GM23338 (cell line): ENCODE data around the gene FRMD4A. TPM values are rescaled to one million over a fixed set of nuclear protein-coding genes. Genes with fewer than 3 reads are reported as not detected.

Experiments
- ATAC-seq: fragments of 200-7000 bp; cut with Tn5 transposase; 3 replicates; pipeline ENCODE4 v1.9.1; 2020
- DNase-seq: peaks from one replicate; pipeline ENCODE4 v3.0.0-alpha.2; 2015; ENCODE audit warnings: low spot score
- H2AFZ ChIP-seq: fragments of 200-600 bp; sonication (generic); 2 replicates; pipeline ENCODE4 v1.8.0; 2016; ENCODE audit warnings: antibody characterized with exemption, mild to moderate bottlenecking, moderate library complexity
- H3F3A ChIP-seq: fragments of 200-600 bp; sonication (generic); replicated peaks from 2 replicates; pipeline ENCODE4 v1.8.0; 2017; ENCODE audit warnings: antibody characterized with exemption, mixed run types, low read depth
- H3K27ac ChIP-seq: fragments of 200-600 bp; sonication (generic); 2 replicates; pipeline ENCODE4 v1.6.1; 2016; ENCODE audit warnings: low read depth
- H3K27me3 ChIP-seq: fragments of 200-600 bp; sonication (generic); 2 replicates; pipeline ENCODE4 v1.8.0; 2016; ENCODE audit warnings: mild to moderate bottlenecking, mixed run types, moderate library complexity; ENCODE audit not compliant: insufficient read depth
- H3K36me3 ChIP-seq: fragments of 200-600 bp; sonication (generic); 2 replicates; pipeline ENCODE4 v1.8.0; 2016; ENCODE audit warnings: mild to moderate bottlenecking; ENCODE audit not compliant: insufficient read depth
- H3K4me1 ChIP-seq: fragments of 200-600 bp; sonication (generic); 2 replicates; pipeline ENCODE4 v1.8.0; 2016; ENCODE audit warnings: mild to moderate bottlenecking, moderate library complexity; ENCODE audit not compliant: insufficient read depth
- H3K4me2 ChIP-seq: fragments of 200-600 bp; sonication (generic); 2 replicates; pipeline ENCODE4 v1.7.1; 2017; ENCODE audit warnings: mixed run types
- H3K4me3 ChIP-seq: fragments of 200-600 bp; sonication (generic); 2 replicates; pipeline ENCODE4 v1.6.1; 2016; ENCODE audit warnings: mixed run types
- H3K79me2 ChIP-seq: fragments of 200-600 bp; sonication (generic); replicated peaks from 2 replicates; pipeline ENCODE4 v1.8.0; 2017; ENCODE audit warnings: mild to moderate bottlenecking; ENCODE audit not compliant: insufficient read depth
- H3K9me2 ChIP-seq: fragments of 200-600 bp; sonication (generic); 2 replicates; pipeline ENCODE4 v1.8.0; 2017; ENCODE audit not compliant: insufficient read depth
- H4K20me1 ChIP-seq: fragments of 200-600 bp; sonication (generic); replicated peaks from 2 replicates; pipeline ENCODE4 v1.8.0; 2017; ENCODE audit warnings: mild to moderate bottlenecking; ENCODE audit not compliant: insufficient read depth
- H3K27ac Mint-ChIP-seq: 2 replicates; pipeline ENCODE4 v1.8.0; 2020; ENCODE audit warnings: inconsistent platforms, mild to moderate bottlenecking, moderate library complexity, mixed read lengths
- H3K27me3 Mint-ChIP-seq: 3 replicates; pipeline ENCODE4 v1.8.0; 2022; ENCODE audit warnings: low read depth, mild to moderate bottlenecking, moderate library complexity, mixed read lengths, inconsistent platforms; ENCODE audit not compliant: insufficient read depth, poor library complexity
- H3K36me3 Mint-ChIP-seq: 3 replicates; pipeline ENCODE4 v1.8.0; 2021; ENCODE audit warnings: low read depth, mild to moderate bottlenecking, inconsistent platforms, moderate library complexity, mixed read lengths
- H3K4me1 Mint-ChIP-seq: 3 replicates; pipeline ENCODE4 v1.8.0; 2020; ENCODE audit warnings: mild to moderate bottlenecking, inconsistent platforms, mixed read lengths
- H3K4me3 Mint-ChIP-seq: 3 replicates; pipeline ENCODE4 v1.8.0; 2021; ENCODE audit warnings: moderate library complexity, mild to moderate bottlenecking, inconsistent platforms, mixed read lengths
- H3K9me3 Mint-ChIP-seq: 3 replicates; pipeline ENCODE4 v1.8.0; 2020; ENCODE audit warnings: moderate library complexity, mild to moderate bottlenecking, inconsistent platforms, mixed read lengths
- CREB1 ChIP-seq: fragments of 250-450 bp; sonication (Bioruptor Pico); IDR thresholded peaks from 2 replicates; pipeline ENCODE4 v1.5.0; 2020; ENCODE audit warnings: low read depth, mild to moderate bottlenecking, moderate library complexity
- CTCF ChIP-seq, 2 experiments: fragments of 200-600 bp in 1 of 2; sonication (generic) in 1 of 2; conservative IDR thresholded peaks; 2 replicates each; pipeline versions ENCODE4 v1.5.1 to v1.6.1; 2016 to 2017; ENCODE audit warnings: antibody characterized with exemption in 2 of 2, low read depth in 2 of 2, mild to moderate bottlenecking in 2 of 2, moderate library complexity in 1 of 2
- EZH2 ChIP-seq: fragments of 200-600 bp; sonication (generic); IDR thresholded peaks from one replicate; pipeline ENCODE4 v1.8.0; 2017; ENCODE audit warnings: antibody characterized with exemption, mild to moderate bottlenecking, low read depth; ENCODE audit not compliant: unreplicated experiment
- EZH2phosphoT487 ChIP-seq: fragments of 200-600 bp; sonication (generic); IDR thresholded peaks from one replicate; pipeline ENCODE4 v1.8.1; 2018; ENCODE audit warnings: antibody characterized with exemption; ENCODE audit not compliant: unreplicated experiment
- JUNB ChIP-seq: IDR thresholded peaks from one replicate; pipeline ENCODE4 v1.6.1; 2016; ENCODE audit warnings: antibody characterized with exemption; ENCODE audit not compliant: unreplicated experiment
- POLR2AphosphoS5 ChIP-seq: IDR thresholded peaks from 2 replicates; pipeline ENCODE4 v1.6.1; 2016; ENCODE audit warnings: antibody characterized with exemption, low read depth
- REST ChIP-seq: IDR thresholded peaks from one replicate; pipeline ENCODE4 v1.6.1; 2018; ENCODE audit warnings: antibody characterized with exemption; ENCODE audit not compliant: unreplicated experiment
- STAT1 ChIP-seq: IDR thresholded peaks from one replicate; pipeline ENCODE4 v1.6.1; 2016; ENCODE audit warnings: antibody characterized with exemption; ENCODE audit not compliant: unreplicated experiment
- ZNF114 ChIP-seq: fragments of 250-450 bp; sonication (Bioruptor Pico); IDR thresholded peaks from 2 replicates; pipeline ENCODE4 v1.5.0; 2020; ENCODE audit warnings: mild to moderate bottlenecking, moderate library complexity
- ZNF331 ChIP-seq: fragments of 250-450 bp; sonication (Bioruptor Pico); IDR thresholded peaks from 2 replicates; pipeline ENCODE4 v1.5.0; 2020; ENCODE audit warnings: low read depth, mild to moderate bottlenecking, moderate library complexity
- polyA plus RNA-seq: library from polyadenylated mRNA; unstranded; fragments of >200 nt; fragmentation: Nextera tagmentation; extraction: Ambion mirVana; gene quantifications from 2 replicates; pipeline ENCODE4 v1.2.1, GENCODE V29; 2016
- total RNA-seq: library from RNA; depleted of rRNA; stranded (reverse); fragments of >200 nt; shearing (Covaris generic); gene quantifications from 2 replicates; pipeline ENCODE4 v1.2.3, GENCODE V29; 2014

Gene FRMD4A
- total and polyA plus RNA-seq, 2 experiments from 2014 or later = 14.0 to 20.1 TPM

- Histone ChIP-seq H3K79me2 (no peaks in the 10 kb centered on the region), H3K4me3 (no peak overlapping the region), H3K36me3 (no peaks in the 10 kb centered on the region), H3K4me1 (peaks cover 7% of the 10 kb centered on the region), H3K9me2 (no peaks in the 10 kb centered on the region), H2AFZ (no peak overlapping the region), H4K20me1 (no peaks in the 10 kb centered on the region), H3K4me2 (no peak overlapping the region), H3K27me3 (no peaks in the 10 kb centered on the region), H3F3A (no peaks in the 10 kb centered on the region), H3K27ac (no peak overlapping the region)
- TF ChIP-seq CREB1 (CRISPR knock-in tag) (no peak), ZNF114 (CRISPR knock-in tag) (no peak), CTCF (conservative IDR thresholded peaks at IDR 0.05; ENCODE audit: low read depth in 2 of 2) (no peak), JUNB (no peak), EZH2phosphoT487 (no peak)
- H3K27me3 Mint-ChIP-seq = no peaks in the 10 kb centered on the region
- H3K4me3 Mint-ChIP-seq = no peak overlapping the region
- H3K27ac Mint-ChIP-seq = no peak overlapping the region
- no peaks in the 10 kb centered on the region for H3K9me3 Mint-ChIP-seq
- DNase-seq = no peak
- no peak for ATAC-seq
- H3K4me1 Mint-ChIP-seq = peaks cover 2% of the 10 kb centered on the region; the same call in 2 of the 3 replicates
- H3K36me3 Mint-ChIP-seq = no peaks in the 10 kb centered on the region
Observed at GRCh38 chr10:14039968-14040668, 290.6 kb downstream of the FRMD4A start.

DNA sequence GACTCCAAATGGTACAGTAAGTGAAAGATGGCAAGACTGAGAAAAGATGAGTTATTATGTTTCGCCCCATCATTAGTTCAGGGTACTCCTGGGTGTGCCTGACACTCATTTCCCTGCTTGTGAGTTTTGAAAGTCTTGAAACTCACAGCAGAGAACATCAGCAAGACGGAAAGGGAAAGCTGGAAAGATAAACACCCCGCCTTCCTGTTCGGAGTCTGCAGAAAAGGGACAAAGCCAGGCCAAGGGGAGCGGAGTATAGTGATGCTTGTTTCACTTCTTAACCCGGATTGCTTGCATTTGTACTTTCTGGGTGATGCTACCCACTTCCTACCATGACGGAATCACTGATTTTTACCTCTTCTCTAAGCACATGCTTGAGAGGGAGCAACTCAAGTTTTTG is 294.5 kb downstream of the FRMD4A start:
- H3K4me3 Mint-ChIP-seq = no peak overlapping the region
- peaks cover 6% of the 10 kb centered on the region; the same call in 2 of the 3 replicates for H3K4me1 Mint-ChIP-seq
- no peaks in the 10 kb centered on the region for H4K20me1 ChIP-seq
- no peaks in the 10 kb centered on the region for H3K79me2 ChIP-seq
- H3K36me3 ChIP-seq = no peaks in the 10 kb centered on the region
- H3F3A ChIP-seq = no peaks in the 10 kb centered on the region
- H3K36me3 Mint-ChIP-seq = no peaks in the 10 kb centered on the region
- H3K9me3 Mint-ChIP-seq = peaks cover 4% of the 10 kb centered on the region; the same call in 1 of the 3 replicates
- H3K9me2 ChIP-seq = no peaks in the 10 kb centered on the region
- H3K4me2 ChIP-seq = no peak overlapping the region
- peaks cover 3% of the 10 kb centered on the region for H3K27me3 Mint-ChIP-seq
- no peak overlapping the region for H3K27ac Mint-ChIP-seq
- no peak overlapping the region for H2AFZ ChIP-seq
- no peak for DNase-seq
- no peaks in the 10 kb centered on the region for H3K27me3 ChIP-seq
- no peak overlapping the region for H3K27ac ChIP-seq
- H3K4me3 ChIP-seq = no peak overlapping the region
- H3K4me1 ChIP-seq = peaks cover 7% of the 10 kb centered on the region; the same call in 1 of the 2 replicates
- ATAC-seq = no peak
- no peak for TF ChIP-seq REST
- no peak for TF ChIP-seq STAT1
- no peak for TF ChIP-seq EZH2phosphoT487
- TF ChIP-seq ZNF331 (CRISPR knock-in tag) = no peak
- no peak for TF ChIP-seq EZH2
- no peak for TF ChIP-seq POLR2AphosphoS5
- TF ChIP-seq ZNF114 (CRISPR knock-in tag) = no peak
- TF ChIP-seq JUNB = no peak
